IPS-NIHi7 (cell line): ENCODE data around the gene S100A16.
"Not testable (repeated sequence)": the region's sequence is repeated elsewhere in the genome, so short reads cannot be mapped to it uniquely, and the experiment has no call there.

Source experiments
- DNase-seq: peaks from one replicate; pipeline ENCODE4 v3.0.0; 2012; ENCODE audit warnings: mixed read lengths; ENCODE audit errors: extremely low spot score

Gene S100A16

DNA sequence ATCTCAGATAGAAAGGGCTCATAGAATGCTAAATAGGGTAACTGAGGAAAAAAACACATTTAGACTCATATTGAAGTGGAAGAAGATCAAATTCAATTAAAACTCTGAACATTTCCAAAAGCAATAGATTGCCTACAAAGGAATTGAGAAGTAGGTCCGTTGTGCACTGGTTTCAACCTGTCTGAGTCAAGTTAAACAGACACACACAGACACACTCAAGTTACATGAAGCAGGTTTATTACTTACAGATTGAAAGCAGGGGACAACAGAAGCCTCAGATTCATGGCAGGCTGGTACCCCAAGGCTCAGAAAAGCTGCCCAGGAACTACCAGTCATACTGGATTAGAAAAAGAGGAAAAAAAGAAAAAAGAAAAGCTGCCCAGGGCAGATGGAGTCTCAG is 26.6 kb downstream of the S100A16 start:
- no peak for DNase-seq

DNA sequence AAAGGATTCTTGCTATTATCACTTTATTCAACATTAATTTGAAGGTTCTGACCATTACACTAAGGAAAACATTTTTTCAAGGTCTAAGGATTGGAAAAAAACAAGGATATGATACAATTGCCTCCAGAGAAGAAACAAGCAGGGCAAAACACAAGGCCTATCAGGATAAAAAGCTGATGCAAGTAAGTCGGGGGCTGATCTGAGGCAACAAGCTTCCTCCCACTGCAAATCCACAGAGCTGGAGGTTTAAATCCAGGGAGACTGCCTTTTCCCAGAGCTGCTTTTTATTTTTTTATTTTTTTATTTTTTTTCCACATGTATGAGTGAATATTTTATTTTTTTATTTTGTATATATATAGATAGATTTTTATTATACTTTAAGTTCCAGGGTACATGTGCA is 27.9 kb downstream of the S100A16 start:
- DNase-seq: no peak

DNA sequence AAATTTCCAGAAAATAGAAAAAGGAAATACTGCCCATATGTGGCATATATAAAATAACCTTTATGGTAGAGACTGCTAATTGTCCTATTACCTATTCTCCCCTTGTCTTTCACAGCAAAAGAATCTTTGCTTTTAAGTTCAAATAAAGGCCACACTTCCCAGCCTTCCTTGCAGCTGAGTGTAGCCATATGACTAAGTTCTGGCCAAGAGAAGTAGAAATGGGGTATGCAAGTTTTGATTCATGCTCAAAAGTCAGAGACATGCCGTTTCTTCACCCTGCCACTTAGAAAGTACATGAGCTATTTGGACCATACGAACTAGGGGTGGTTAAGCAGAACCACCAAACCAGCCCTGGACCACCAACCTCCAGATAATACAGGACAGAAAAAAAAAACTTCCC is 29.0 kb downstream of the S100A16 start:
- no peak for DNase-seq

DNA sequence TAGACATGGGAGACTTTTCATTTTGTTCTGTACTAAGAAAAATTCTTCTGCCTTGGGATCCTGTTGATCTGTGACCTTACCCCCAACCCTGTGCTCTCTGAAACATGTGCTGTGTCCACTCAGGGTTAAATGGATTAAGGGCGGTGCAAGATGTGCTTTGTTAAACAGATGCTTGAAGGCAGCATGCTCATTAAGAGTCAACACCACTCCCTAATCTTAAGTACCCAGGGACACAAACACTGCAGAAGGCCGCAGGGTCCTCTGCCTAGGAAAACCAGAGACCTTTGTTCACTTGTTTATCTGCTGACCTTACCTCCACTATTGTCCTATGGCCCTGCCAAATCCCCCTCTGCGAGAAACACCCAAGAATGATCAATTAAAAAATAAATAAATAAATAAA is 29.4 kb downstream of the S100A16 start:
- not testable (repeated sequence) for DNase-seq

DNA sequence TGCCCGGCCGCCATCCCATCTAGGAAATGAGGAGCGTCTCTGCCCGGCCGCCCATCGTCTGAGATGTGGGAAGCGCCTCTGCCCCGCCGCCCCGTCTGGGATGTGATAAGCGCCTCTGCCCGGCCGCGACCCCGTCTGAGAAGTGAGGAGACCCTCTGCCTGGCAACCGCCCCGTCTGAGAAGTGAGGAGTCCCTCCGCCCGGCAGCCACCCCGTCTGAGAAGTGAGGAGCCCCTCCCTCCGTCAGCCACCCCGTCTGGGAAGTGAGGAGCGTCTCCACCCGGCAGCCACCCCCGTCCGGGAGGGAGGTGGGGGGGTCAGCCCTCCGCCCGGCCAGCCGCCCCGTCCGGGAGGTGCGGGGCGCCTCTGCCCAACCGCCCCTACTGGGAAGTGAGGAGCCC is 30.1 kb downstream of the S100A16 start:
- not testable (repeated sequence) for DNase-seq

DNA sequence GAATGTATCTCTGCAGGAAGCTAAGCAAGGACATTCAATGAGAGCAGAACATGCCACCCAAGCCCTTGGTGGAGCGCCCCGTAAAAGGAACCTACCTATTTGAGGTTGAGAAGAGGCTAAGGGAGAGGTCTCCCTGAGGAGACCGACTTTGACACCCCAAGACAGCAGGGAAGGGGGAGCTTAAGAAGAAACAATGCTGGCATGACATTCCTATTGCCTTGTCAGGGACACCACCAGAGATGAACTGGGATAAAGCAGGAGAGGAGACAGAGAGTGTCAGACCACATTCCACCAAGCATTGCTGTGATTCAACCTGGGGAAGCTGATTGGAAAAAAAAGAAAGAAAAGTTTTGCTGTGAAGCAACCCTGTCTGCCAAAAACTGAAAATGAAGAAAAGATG is 34.0 kb downstream of the S100A16 start:
- no peak for DNase-seq

DNA sequence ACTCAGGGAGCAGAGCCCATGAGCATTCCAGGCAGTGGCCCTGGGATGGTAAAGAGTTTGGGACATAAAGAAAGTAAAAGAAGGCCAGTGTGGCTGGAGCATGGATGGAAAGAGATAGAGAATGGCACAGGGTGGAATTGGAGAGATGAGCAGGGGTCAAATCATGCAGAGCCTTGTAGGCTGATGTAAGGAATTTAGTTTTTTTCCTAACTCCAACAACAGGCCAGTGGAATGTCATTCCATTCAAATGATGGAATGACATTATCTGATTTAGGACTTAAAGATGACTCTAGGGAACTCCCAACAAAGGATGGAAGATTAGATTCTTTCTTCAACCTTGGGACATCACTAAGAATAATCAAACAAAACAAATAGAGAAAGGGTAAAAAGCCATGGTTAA is 34.4 kb downstream of the S100A16 start:
- no peak for DNase-seq

DNA sequence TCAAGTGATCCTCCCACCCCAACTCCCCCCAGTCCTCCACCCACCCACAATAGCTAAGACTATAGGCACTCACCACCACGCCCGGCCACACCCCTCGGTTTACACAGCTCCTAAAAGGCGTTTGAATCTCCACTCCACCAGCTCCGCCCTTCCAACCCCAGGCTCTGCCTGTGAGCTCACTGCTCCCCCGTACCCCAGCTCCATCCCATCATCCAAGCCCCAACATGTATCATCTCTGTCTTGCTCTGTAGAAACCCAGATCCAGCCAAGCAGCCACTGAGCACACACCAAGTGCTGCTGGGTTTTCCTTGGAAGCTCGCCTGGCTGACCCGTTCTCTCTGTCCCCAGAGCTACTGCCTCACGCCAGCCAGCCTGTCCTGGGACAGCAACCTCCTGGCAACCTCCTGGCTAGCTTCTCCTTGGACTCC is 35.3 kb downstream of the S100A16 start:
- no peak for DNase-seq

DNA sequence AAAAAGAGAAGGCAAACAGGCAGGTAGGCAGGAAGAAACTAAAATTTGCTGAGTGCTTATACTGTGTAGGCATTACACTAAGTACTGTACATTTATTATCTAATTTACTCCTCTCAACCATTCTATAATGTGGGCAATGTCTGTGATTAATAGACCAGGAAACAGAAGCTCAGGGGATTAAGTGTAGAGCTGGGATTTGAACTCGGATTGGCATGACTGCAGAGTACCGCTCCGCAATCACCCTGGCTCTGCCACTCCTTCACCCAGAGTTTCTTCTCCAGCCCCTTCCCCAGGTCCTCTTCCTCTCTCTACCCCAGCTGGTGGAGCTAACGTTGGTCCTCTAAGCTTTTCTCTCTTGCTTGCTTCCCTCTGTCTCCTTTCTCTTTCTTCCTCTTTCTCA is 35.8 kb downstream of the S100A16 start:
- no peak for DNase-seq

DNA sequence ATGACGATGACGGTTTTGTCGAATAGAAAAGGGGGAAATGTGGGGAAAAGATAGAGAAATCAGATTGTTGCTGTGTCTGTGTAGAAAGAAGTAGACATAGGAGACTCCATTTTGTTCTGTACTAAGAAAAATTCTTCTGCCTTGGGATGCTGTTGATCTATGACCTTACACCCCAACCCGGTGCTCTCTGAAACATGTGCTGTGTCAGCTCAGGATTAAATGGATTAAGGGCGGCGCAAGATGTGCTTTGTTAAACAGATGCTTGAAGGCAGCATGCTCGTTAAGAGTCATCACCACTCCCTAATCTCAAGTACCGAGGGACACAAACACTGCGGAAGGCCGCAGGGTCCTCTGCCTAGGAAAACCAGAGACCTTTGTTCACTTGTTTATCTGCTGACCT is 37.4 kb downstream of the S100A16 start:
- not testable (repeated sequence) for DNase-seq

DNA sequence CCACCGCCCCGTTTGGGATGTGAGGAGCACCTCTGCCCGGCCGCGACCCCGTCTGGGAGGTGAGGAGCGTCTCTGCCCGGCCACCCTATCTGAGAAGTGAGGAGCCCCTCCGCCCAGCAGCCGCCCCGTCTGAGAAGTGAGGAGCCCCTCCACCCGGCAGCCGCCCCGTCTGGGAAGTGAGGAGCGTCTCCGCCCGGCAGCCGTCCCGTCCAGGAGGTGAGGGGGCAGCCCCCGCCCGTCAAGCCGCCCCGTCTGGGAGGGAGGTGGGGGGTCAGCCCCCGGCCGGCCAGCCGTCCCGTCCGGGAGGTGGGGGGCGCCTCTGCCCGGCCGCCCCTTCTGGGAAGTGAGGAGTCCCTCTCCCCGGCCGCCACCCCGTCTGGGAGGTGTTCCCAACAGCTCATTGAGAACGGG is 37.9 kb downstream of the S100A16 start:
- not testable (repeated sequence) for DNase-seq

DNA sequence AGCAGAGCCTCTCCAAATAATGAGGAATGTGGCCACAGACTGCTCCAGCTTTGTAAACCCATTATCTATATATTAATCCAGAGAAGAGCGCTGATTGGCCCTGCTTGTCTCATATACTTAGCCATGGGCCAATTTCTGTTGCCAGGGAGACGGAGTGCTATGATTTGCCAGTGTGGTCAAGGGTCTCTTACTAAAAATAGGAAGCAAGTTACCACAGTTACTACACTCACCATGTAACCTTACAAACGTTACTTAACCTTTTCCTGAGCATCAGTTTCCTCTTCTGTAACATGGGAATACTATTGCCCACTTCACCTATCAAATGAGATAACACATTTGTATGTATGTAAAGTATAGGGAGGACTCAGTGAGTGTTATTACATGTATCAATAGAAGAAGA is 39.6 kb downstream of the S100A16 start:
- no peak for DNase-seq

DNA sequence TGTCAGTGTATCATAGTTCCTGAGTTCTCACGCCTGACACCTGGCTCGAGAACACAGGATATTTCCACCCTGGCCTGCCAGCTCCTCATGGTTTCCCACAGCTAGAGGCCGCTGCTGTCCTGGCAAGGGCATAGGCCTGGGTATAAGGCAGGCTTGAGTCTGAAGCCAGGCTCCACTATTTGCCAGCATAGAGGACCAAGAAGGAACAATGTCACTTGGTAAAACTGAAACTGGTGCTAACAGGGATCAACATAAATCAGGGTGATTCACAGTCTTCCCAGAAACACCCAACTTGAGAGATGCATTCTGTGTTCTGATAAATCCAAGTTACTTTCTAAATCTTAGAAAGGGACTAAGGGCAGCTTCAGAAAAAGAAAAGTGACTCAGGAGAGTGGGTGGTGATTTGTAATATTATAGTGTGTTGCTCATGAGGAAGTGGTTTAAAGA is 40.3 kb downstream of the S100A16 start:
- peak; percentile 66 for DNase-seq

DNA sequence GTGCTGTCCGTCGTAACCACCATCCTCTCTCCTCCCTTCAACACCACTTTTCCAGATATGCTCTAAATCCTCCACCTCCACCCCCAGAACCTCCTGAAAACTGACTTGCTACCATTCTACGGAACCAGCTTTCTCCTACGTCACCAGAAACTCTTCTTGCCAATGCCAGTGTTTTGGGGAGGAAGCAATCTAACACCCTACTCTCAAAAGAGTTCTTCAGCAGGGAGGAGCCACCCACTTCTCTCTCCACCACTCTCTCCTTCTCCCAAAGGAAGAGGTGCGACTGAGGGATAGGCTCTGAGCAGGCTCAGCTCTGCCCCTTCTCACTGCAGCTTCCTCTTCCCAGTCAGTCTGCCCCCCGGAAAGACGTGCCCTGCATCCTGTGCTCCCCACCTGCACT is 41.2 kb downstream of the S100A16 start:
- no peak for DNase-seq

DNA sequence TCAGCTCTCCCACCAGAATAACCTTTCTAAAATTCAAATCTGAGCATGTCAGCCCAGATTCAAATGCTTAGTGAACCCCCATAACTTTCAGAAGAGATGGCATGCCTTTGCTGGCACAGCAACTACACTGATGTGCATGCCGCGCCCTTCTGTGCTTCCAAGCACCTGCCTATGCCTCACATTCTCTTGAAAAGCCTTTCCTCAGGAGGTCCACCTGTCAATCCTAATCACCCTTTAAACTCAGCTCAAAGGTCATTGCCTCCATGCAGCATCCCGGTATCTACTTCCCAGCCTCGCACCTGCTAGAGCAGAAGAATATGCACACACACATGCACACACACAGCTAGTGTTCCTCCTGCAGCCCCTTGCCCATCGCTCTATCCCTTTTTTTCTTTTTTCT is 42.1 kb downstream of the S100A16 start:
- no peak for DNase-seq

DNA sequence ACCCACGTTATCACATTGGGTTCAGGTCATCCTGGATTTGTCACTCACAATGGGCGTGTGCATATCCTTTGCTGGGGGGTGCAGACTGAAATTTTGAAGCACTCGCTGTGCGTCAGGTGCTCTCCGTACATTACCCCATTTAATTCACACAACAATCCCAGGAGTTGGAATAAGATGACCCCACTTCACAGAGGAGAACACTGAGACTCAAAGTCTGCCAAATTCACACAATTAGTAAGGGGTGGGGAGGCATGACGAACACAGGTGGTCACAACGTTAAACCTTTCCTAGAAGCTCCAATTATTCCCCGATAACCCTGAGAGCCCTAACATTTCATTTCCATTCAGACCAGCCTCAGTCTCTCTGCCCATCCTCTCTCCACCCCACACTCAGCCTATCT is 43.5 kb downstream of the S100A16 start:
- no peak for DNase-seq

DNA sequence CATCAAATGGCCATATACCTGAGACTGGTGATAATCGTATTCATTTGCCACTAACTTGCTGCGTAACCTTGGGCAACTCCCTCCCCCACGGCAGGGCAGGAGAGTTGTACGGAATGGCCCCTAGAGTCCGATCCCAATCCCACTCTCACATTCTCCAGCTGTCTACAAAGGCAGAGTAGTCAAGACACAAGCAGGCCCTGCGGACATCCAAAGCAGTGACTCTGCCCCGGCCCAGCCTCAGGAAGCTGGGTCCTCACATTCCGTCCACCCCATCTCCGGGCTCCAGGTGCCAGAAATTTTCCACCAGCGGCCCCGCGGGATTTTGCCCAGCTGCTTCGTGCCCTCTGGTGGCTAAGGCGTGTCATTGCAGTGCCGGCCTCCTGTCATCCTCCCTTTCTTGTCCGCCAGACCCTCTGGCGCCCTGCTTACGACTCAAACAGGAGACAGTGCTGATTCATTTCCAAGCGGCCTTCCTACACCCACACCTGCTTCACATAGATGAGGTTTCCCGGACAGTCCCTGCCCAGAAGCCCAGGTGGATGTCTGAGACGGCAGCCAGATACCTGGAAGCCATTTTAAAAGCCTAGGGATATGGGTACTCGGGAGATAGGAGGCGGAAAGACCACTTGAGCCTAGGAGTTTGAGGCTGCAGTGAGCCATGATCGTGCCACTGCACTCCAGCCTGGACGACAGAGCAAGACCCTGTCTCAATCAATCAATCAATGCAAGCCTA is 44.4 kb downstream of the S100A16 start:
- peak; percentile 89 for DNase-seq

DNA sequence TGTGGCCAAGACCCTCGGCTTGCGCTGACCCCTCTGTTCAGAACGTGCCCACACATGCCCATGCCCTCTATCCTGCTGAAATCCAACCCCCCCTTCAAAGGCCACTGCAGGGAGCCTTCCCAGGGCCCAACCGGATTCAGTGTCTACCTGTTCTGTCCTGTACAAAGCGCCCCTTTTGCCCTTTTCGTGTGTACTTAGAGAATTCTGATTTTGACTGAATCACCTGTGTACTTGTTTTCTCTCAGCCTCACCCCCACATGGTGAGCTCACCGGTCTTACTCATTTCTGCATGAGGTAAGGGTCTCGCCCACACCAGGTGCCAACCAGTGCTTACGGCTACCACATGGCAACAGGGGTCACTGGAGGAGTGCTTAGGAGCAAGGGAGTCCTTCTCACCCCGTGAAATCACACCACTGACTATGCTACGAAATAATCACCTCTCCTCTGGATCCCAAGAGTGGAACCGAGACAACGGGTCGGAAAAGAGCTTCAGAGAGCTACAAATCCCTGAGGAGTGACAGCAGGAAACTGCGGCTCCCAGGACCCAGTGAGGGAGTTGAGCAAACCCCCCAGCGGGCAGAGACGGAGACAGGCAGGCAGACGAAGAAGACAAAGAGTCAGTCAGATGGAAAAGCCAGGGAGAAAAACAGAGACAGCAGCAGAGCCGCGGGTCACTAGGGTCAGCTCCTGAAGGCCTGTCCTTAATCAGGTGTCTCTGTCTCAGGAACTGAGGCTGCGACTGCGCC is 45.1 kb downstream of the S100A16 start:
- no peak for DNase-seq

DNA sequence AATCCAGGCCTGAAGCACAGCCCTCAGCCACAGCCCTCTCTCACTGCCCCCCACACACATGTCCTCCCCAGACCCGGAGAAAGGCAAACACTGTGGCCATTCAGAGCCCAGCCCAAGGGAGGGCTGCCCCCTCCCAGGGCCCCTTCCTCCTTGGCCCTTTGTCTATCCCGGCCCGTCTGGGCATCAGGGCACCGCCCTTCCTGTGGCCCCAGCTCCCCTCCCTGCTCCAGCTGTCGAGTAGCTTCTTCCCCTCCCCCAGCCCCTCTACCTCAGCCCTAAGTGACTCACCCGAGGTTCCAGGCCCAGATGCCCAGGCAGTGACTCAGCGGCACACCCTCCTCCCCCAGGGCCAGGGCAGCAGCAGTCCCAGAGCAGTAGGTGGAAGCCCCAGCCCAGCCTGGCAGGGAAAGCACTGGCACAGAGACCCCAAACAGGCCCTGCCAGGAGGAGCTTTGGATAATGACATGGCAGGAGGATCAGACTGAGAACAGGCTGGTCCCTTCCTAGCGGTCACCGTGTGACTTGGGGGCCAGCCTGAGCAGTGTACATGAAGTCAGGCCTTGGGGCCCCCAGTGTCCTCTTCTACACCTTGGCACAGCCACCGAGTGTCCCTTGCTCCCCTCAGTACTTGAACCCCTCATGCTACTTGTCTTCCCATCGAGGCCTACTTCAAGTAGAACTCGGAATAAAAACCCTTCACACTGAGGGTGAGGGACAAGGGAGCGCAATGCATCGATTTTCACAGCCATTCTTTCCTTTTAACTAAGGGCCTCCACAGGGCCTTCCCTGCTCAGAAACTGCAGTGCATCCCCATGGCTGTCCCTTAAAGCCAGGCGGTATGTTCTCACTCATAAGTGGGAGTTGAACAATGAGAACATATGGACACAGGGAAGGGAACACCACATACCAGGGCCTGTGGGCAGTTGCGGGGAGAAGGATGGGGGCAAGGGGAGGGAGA is 46.2 kb downstream of the S100A16 start:
- peak; percentile 92 for DNase-seq

DNA sequence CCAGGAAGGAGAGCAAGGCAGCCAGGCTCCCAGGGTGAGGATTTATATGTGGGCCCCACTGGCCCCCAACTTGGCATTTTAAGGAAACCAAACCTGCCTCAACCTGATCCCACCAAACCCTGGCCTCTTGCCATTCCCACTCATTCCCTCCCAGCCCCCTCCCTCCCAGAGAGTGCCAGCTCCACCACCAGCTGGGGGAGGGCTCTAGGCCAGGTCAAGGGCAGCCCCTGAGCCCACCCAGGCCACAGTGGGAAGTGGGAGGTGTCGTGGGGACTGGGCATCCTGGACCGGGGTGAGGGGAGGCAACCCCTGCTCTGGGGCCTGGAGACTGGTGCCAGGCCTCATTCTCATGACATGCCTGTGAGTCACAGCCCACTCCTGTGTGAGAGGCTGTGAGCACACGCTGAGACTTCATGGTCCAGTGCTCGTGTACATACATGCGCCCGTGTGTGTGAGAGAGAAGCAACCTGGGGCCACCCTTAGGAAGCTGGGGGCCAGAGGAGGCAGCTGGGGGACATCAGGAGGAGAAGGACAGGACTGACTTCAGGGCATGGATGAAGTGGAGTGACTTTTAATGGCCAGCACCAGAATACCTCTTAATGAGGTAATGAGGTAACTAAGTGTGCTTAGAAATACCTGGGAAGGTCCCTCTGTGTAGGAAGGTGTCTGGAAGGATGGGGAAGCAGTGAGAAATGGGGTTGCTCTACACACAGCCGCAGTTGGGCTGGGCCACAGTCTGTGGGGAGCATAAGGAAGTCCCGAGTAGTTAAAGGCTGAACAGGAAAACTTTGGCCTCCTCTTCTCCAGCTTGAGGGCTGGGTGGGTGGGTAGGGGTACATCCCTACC is 47.2 kb downstream of the S100A16 start, which contains the start of gene S100A2:
TSS of gene S100A2 (minus strand) at position 316 of the 846 bp plus-strand sequence. CDS start 1,967 bp downstream, outside the sequence.
- DNase-seq: no peak

DNA sequence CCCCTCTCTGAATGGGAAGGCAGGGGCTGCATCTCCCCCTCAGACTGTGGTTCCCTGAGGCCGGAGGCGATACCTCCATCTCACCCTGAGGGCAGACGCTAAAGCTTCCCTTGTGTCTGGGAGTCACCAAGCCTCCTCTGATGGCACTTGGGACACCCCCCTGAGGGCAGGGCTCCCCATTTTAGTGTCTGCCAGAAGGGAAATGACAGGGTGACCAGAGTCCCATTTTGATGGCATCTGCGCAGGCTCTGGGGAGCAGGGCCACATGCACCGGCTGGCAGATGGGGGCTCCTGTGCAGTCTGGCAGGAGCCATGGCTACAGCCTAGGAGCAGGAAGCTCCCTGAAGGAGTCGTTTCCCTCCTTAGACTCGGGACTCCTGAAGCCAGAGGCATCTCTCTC is 48.9 kb downstream of the S100A16 start:
- DNase-seq: no peak
